ENCODE results near the gene RGS5.

DNA sequence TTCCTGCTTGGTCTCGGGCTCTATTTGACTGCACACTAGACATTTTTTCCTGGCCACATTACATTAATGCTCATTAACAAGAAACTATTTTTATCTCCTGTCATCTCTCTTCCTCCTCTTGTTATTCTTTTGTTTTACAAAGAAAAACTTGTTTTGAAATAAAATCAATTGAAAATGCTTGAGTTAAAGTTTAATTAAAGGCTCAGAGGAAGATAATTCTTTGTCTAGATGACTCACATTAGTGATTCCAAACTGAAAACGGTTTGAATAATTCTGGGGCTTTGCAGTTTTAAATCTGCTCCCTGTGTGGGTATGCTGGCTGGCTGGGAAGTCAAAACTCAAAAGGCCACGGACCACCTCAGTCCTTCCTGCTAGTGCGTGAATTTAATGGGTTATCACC is 29.6 kb downstream of the RGS5 start:
- TF ChIP-seq, protein P1, sequence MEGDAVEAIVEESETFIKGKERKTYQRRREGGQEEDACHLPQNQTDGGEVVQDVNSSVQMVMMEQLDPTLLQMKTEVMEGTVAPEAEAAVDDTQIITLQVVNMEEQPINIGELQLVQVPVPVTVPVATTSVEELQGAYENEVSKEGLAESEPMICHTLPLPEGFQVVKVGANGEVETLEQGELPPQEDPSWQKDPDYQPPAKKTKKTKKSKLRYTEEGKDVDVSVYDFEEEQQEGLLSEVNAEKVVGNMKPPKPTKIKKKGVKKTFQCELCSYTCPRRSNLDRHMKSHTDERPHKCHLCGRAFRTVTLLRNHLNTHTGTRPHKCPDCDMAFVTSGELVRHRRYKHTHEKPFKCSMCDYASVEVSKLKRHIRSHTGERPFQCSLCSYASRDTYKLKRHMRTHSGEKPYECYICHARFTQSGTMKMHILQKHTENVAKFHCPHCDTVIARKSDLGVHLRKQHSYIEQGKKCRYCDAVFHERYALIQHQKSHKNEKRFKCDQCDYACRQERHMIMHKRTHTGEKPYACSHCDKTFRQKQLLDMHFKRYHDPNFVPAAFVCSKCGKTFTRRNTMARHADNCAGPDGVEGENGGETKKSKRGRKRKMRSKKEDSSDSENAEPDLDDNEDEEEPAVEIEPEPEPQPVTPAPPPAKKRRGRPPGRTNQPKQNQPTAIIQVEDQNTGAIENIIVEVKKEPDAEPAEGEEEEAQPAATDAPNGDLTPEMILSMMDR (conservative IDR thresholded peaks at IDR 0.05; ENCODE audit: low read depth, low read length) = no peak
- no peak for TF ChIP-seq EZH2 (IDR thresholded peaks at IDR 0.05; ENCODE audit: borderline replicate concordance, low read depth, low read length, poor library complexity, severe bottlenecking)
